ENCODE results near the gene RNF151.

The RNF151 gene

GRCh38 chr16:1965396-1966001 lies 1.2 kb upstream of the RNF151 start:
- Histone ChIP-seq H3K36me3 (replicated peaks; ENCODE audit: low read depth, low read length) (peaks cover 27% of the 10 kb centered on the region), H3K27ac (ENCODE audit: low read length) (peak overlapping the region; percentile 68), H3K4me1 (ENCODE audit: low read length) (peaks cover 34% of the 10 kb centered on the region), H3K9me3 (ENCODE audit: insufficient read depth, low read length) (no peaks in the 10 kb centered on the region), H3K27me3 (ENCODE audit: low read depth, low read length) (no peaks in the 10 kb centered on the region), H3K9ac (ENCODE audit: low read length) (peak overlapping the region; percentile 92), H3K4me3 (ENCODE audit: low read length) (peak overlapping the region; percentile 100), H3K79me2 (ENCODE audit: low read length) (peaks cover 64% of the 10 kb centered on the region), H4K20me1 (ENCODE audit: insufficient read depth, low read length) (peaks cover 31% of the 10 kb centered on the region), H3K4me2 (ENCODE audit: low read length) (peak overlapping the region; percentile 96), H2AFZ (ENCODE audit: low read depth, low read length) (no peak overlapping the region)
- TF ChIP-seq CTCF (IDR thresholded peaks at IDR 0.05; ENCODE audit: low read depth, low read length): no peak

- H3K36me3 ChIP-seq (replicated peaks; ENCODE audit: low read depth, low read length): peaks cover 12% of the 10 kb centered on the region
- H3K9ac ChIP-seq (ENCODE audit: low read length): no peak overlapping the region
- H3K4me3 ChIP-seq (ENCODE audit: low read length): no peak overlapping the region
- peaks cover 8% of the 10 kb centered on the region for H4K20me1 ChIP-seq (ENCODE audit: insufficient read depth, low read length)
- peaks cover 65% of the 10 kb centered on the region for H3K79me2 ChIP-seq (ENCODE audit: low read length)
- TF ChIP-seq EZH2phosphoT487 (IDR thresholded peaks at IDR 0.05; ENCODE audit: low read depth) (no peak), CTCF (IDR thresholded peaks at IDR 0.05; ENCODE audit: low read depth, low read length) (no peak)
- H2AFZ ChIP-seq (ENCODE audit: low read depth, low read length): no peak overlapping the region
- no peak overlapping the region for H3K4me2 ChIP-seq (ENCODE audit: low read length)
- no peak overlapping the region for H3K27ac ChIP-seq (ENCODE audit: low read length)
- no peaks in the 10 kb centered on the region for H3K9me3 ChIP-seq (ENCODE audit: insufficient read depth, low read length)
- H3K4me1 ChIP-seq (ENCODE audit: low read length): peaks cover 19% of the 10 kb centered on the region
- no peaks in the 10 kb centered on the region for H3K27me3 ChIP-seq (ENCODE audit: low read depth, low read length)
These were observed 1.7 kb downstream of the RNF151 start for GRCh38 chr16:1968146-1968953.

- Histone ChIP-seq H2AFZ (ENCODE audit: low read depth, low read length) (peak within 1 kb of the TSS; percentile 84), H4K20me1 (ENCODE audit: insufficient read depth, low read length) (no peaks in the 10 kb centered on the region), H3K9me3 (ENCODE audit: insufficient read depth, low read length) (no peaks in the 10 kb centered on the region), H3K36me3 (replicated peaks; ENCODE audit: low read depth, low read length) (peaks cover 16% of the 10 kb centered on the region), H3K4me2 (ENCODE audit: low read length) (peak within 1 kb of the TSS; percentile 88), H3K4me1 (ENCODE audit: low read length) (peaks cover 14% of the 10 kb centered on the region), H3K79me2 (ENCODE audit: low read length) (peaks cover 38% of the 10 kb centered on the region), H3K4me3 (ENCODE audit: low read length) (peak within 1 kb of the TSS; percentile 100), H3K27me3 (ENCODE audit: low read depth, low read length) (no peaks in the 10 kb centered on the region), H3K9ac (ENCODE audit: low read length) (peak within 1 kb of the TSS; percentile 98), H3K27ac (ENCODE audit: low read length) (peak within 1 kb of the TSS; percentile 83)
- TF ChIP-seq CTCF (IDR thresholded peaks at IDR 0.05; ENCODE audit: low read depth, low read length) (no peak), EZH2phosphoT487 (IDR thresholded peaks at IDR 0.05; ENCODE audit: low read depth) (no peak)
These were observed 5.3 kb downstream of the RNF151 start, which contains the start of gene TBL3 for GRCh38 chr16:1971796-1972489. Gene TBL3 (plus strand): TSS chr16:1972053. CDS start chr16:1972165, 112 bp downstream.

- TF ChIP-seq EZH2phosphoT487 (IDR thresholded peaks at IDR 0.05; ENCODE audit: low read depth) (no peak), CTCF (IDR thresholded peaks at IDR 0.05; ENCODE audit: low read depth, low read length) (no peak)
- Histone ChIP-seq H3K79me2 (ENCODE audit: low read length) (peaks cover 36% of the 10 kb centered on the region), H3K4me2 (ENCODE audit: low read length) (peak overlapping the region; percentile 88), H3K27ac (ENCODE audit: low read length) (no peak overlapping the region), H3K9ac (ENCODE audit: low read length) (peak overlapping the region; percentile 87), H3K4me3 (ENCODE audit: low read length) (peak overlapping the region; percentile 100), H2AFZ (ENCODE audit: low read depth, low read length) (no peak overlapping the region), H3K36me3 (replicated peaks; ENCODE audit: low read depth, low read length) (peaks cover 16% of the 10 kb centered on the region), H3K27me3 (ENCODE audit: low read depth, low read length) (no peaks in the 10 kb centered on the region), H3K4me1 (ENCODE audit: low read length) (peaks cover 14% of the 10 kb centered on the region), H4K20me1 (ENCODE audit: insufficient read depth, low read length) (no peaks in the 10 kb centered on the region), H3K9me3 (ENCODE audit: insufficient read depth, low read length) (no peaks in the 10 kb centered on the region)
These were observed 5.8 kb downstream of the RNF151 start for GRCh38 chr16:1972490-1972877.

Measured in OCI-LY3 (cell line).